C4-2B (cell line): ENCODE measurements around the gene NISCH.

Experiments used
- CTCF ChIP-seq: fragments of 450-650 bp; conservative IDR thresholded peaks from 2 replicates; pipeline ENCODE4 v1.5.1; 2017; ENCODE audit warnings: mild to moderate bottlenecking
- ZFX ChIP-seq: fragments of 450-650 bp; IDR thresholded peaks from 2 replicates; pipeline ENCODE4 v1.6.1; 2017

- TF ChIP-seq CTCF (no peak), ZFX (no peak)
Observed at GRCh38 chr3:52513281-52513680, 57.9 kb downstream of the NISCH start.
